ENCODE data around the gene KBTBD4.
A peak's percentile ranks its signal among the peaks of the same experiment; 100 is the strongest.

KBTBD4 gene

GRCh38 chr11:47578524-47579494 lies at the start of gene KBTBD4, which contains the start of gene NDUFS3:
Gene KBTBD4, minus strand, starts transcription at chr11:47578970. Its CDS starts 19 bp downstream, at chr11:47578951.
Gene NDUFS3, plus strand, starts transcription at chr11:47579074. Its CDS starts 18 bp downstream, at chr11:47579092.
- DNase-seq, result peak; percentile 92

GRCh38 chr11:47628026-47628425 lies 49.3 kb upstream of the KBTBD4 start:
- DNase-seq, result no peak

- DNase-seq, result no peak
Observed at GRCh38 chr11:47626234-47626633, 47.5 kb upstream of the KBTBD4 start.

- no peak for DNase-seq
Observed at GRCh38 chr11:47620836-47621378, 42.1 kb upstream of the KBTBD4 start.

- peak; percentile 31 for DNase-seq
Observed at GRCh38 chr11:47617417-47617809, 38.6 kb upstream of the KBTBD4 start.

GRCh38 chr11:47616726-47617416 lies 38.1 kb upstream of the KBTBD4 start:
- DNase-seq, result peak; percentile 33

GRCh38 chr11:47615249-47615648 lies 36.5 kb upstream of the KBTBD4 start:
- DNase-seq, result no peak

- no peak for DNase-seq
Observed at GRCh38 chr11:47611348-47611794, 32.6 kb upstream of the KBTBD4 start.

GRCh38 chr11:47609675-47610074 lies 30.9 kb upstream of the KBTBD4 start:
- peak; percentile 14 for DNase-seq

- DNase-seq, result no peak
Observed at GRCh38 chr11:47607380-47607779, 28.6 kb upstream of the KBTBD4 start.

GRCh38 chr11:47606731-47607130 lies 28.0 kb upstream of the KBTBD4 start:
- DNase-seq, result no peak

GRCh38 chr11:47605921-47606320 lies 27.2 kb upstream of the KBTBD4 start:
- DNase-seq, result no peak

GRCh38 chr11:47603295-47603694 lies 24.5 kb upstream of the KBTBD4 start:
- DNase-seq, result no peak

GRCh38 chr11:47599902-47600301 lies 21.1 kb upstream of the KBTBD4 start:
- no peak for DNase-seq

- no peak for DNase-seq
Observed at GRCh38 chr11:47595967-47596366, 17.2 kb upstream of the KBTBD4 start.

GRCh38 chr11:47595029-47595428 lies 16.3 kb upstream of the KBTBD4 start:
- no peak for DNase-seq

GRCh38 chr11:47593934-47594855 lies 15.4 kb upstream of the KBTBD4 start, which contains the start of gene C1QTNF4:
Gene C1QTNF4, minus strand, starts transcription at chr11:47594411. Its CDS starts 3,601 bp downstream, at chr11:47590810.
- no peak for DNase-seq

GRCh38 chr11:47593492-47593933 lies 14.7 kb upstream of the KBTBD4 start:
- DNase-seq, result no peak

GRCh38 chr11:47592970-47593369 lies 14.2 kb upstream of the KBTBD4 start:
- DNase-seq, result no peak

- DNase-seq, result no peak
Observed at GRCh38 chr11:47592251-47592650, 13.5 kb upstream of the KBTBD4 start.

- DNase-seq, result no peak
Observed at GRCh38 chr11:47591764-47592163, 13.0 kb upstream of the KBTBD4 start.

Measured in activated CD4-positive, alpha-beta T cell treated with anti-CD3 and anti-CD28 coated beads, Interleukin-10, Interleukin-2, amounts not matched to agents 100 ng/mL and 50 ng/mL, durations not matched to agents 16 hours and 8 hours (primary cell).